ENCODE measurements around the gene PARD6G. TPM values are rescaled to one million over a fixed set of nuclear protein-coding genes. Genes with fewer than 3 reads are reported as not detected.

The PARD6G gene
- total RNA-seq, 2 donors from 2014 or later: 2.6 to 3.1 TPM

- DNase-seq (no peak), ATAC-seq (no peak)
- TF ChIP-seq POLR2A (IDR thresholded peaks at IDR 0.05) (no peak), CTCF (IDR thresholded peaks at IDR 0.05) (no peak)
- intact Hi-C loops (cut with DNase I): no loop called here
- no peaks in the 10 kb centered on the region for H3K4me1 ChIP-seq
- H3K36me3 ChIP-seq (replicated peaks in 1 of 2; ENCODE audit: insufficient read depth in 1 of 2, low read depth in 2 of 2): no peaks in the 10 kb centered on the region
- 71 to 82% methylated on average over 7 to 8 of the region's 8 CpGs for WGBS, 2 donors
- no peak overlapping the region for H3K27ac ChIP-seq
- no peaks in the 10 kb centered on the region for H3K27me3 ChIP-seq
- H3K9me3 ChIP-seq: no peaks in the 10 kb centered on the region
- H3K4me3 ChIP-seq: no peak overlapping the region
Measured at GRCh38 chr18:80233899-80234298, 13.4 kb downstream of the PARD6G start.

GRCh38 chr18:80233201-80233835 is 14.0 kb downstream of the PARD6G start:
- ATAC-seq: no peak
- no peak for DNase-seq
- no peaks in the 10 kb centered on the region for H3K27me3 ChIP-seq
- H3K27ac ChIP-seq: no peak overlapping the region
- no peak for TF ChIP-seq POLR2A (IDR thresholded peaks at IDR 0.05)
- TF ChIP-seq CTCF (IDR thresholded peaks at IDR 0.05): no peak
- WGBS, 2 donors: 82 to 96% methylated on average over 6 to 7 of the region's 7 CpGs
- no peak overlapping the region for H3K4me3 ChIP-seq
- H3K4me1 ChIP-seq: no peaks in the 10 kb centered on the region
- intact Hi-C loops (cut with DNase I): no loop called here
- H3K9me3 ChIP-seq: no peaks in the 10 kb centered on the region
- H3K36me3 ChIP-seq (replicated peaks in 1 of 2; ENCODE audit: insufficient read depth in 1 of 2, low read depth in 2 of 2): no peaks in the 10 kb centered on the region

- Histone ChIP-seq H3K36me3 (replicated peaks in 1 of 2; ENCODE audit: insufficient read depth in 1 of 2, low read depth in 2 of 2) (no peaks in the 10 kb centered on the region), H3K4me3 (no peak overlapping the region), H3K27ac (no peak overlapping the region), H3K27me3 (no peaks in the 10 kb centered on the region), H3K9me3 (no peaks in the 10 kb centered on the region), H3K4me1 (no peaks in the 10 kb centered on the region)
- no peak for DNase-seq
- 89 to 92% methylated on average over 3 to 4 of the region's 4 CpGs for WGBS, 2 donors
- intact Hi-C loops (cut with DNase I): no loop called here
- no peak for TF ChIP-seq CTCF (IDR thresholded peaks at IDR 0.05)
- no peak for TF ChIP-seq POLR2A (IDR thresholded peaks at IDR 0.05)
- no peak for ATAC-seq
Measured at GRCh38 chr18:80232710-80233109, 14.6 kb downstream of the PARD6G start.

- Histone ChIP-seq H3K4me1 (no peaks in the 10 kb centered on the region), H3K4me3 (no peak overlapping the region), H3K36me3 (replicated peaks in 1 of 2; ENCODE audit: insufficient read depth in 1 of 2, low read depth in 2 of 2) (no peaks in the 10 kb centered on the region), H3K9me3 (no peaks in the 10 kb centered on the region), H3K27me3 (no peaks in the 10 kb centered on the region), H3K27ac (no peak overlapping the region)
- ATAC-seq: no peak
- intact Hi-C loops (cut with DNase I): no loop called here
- WGBS, 2 donors: 90 to 92% methylated on average over 5 of the region's 5 CpGs
- no peak for TF ChIP-seq POLR2A (IDR thresholded peaks at IDR 0.05)
- TF ChIP-seq CTCF (IDR thresholded peaks at IDR 0.05): no peak
- no peak for DNase-seq
Measured at GRCh38 chr18:80232030-80232429, 15.3 kb downstream of the PARD6G start.

GRCh38 chr18:80231616-80232015 is 15.7 kb downstream of the PARD6G start:
- no peak overlapping the region for H3K4me3 ChIP-seq
- no peak for ATAC-seq
- H3K9me3 ChIP-seq: no peaks in the 10 kb centered on the region
- WGBS, 2 donors: 92 to 100% methylated on average over 6 to 7 of the region's 7 CpGs
- no peak overlapping the region for H3K27ac ChIP-seq
- H3K36me3 ChIP-seq (replicated peaks in 1 of 2; ENCODE audit: insufficient read depth in 1 of 2, low read depth in 2 of 2): no peaks in the 10 kb centered on the region
- intact Hi-C loops (cut with DNase I): no loop called here
- no peaks in the 10 kb centered on the region for H3K27me3 ChIP-seq
- no peak for DNase-seq
- TF ChIP-seq POLR2A (IDR thresholded peaks at IDR 0.05) (no peak), CTCF (IDR thresholded peaks at IDR 0.05) (no peak)
- no peaks in the 10 kb centered on the region for H3K4me1 ChIP-seq

Data from body of pancreas (tissue), 4 donors.